Measurements from ENCODE around the gene SENP1.

SENP1 gene

DNA sequence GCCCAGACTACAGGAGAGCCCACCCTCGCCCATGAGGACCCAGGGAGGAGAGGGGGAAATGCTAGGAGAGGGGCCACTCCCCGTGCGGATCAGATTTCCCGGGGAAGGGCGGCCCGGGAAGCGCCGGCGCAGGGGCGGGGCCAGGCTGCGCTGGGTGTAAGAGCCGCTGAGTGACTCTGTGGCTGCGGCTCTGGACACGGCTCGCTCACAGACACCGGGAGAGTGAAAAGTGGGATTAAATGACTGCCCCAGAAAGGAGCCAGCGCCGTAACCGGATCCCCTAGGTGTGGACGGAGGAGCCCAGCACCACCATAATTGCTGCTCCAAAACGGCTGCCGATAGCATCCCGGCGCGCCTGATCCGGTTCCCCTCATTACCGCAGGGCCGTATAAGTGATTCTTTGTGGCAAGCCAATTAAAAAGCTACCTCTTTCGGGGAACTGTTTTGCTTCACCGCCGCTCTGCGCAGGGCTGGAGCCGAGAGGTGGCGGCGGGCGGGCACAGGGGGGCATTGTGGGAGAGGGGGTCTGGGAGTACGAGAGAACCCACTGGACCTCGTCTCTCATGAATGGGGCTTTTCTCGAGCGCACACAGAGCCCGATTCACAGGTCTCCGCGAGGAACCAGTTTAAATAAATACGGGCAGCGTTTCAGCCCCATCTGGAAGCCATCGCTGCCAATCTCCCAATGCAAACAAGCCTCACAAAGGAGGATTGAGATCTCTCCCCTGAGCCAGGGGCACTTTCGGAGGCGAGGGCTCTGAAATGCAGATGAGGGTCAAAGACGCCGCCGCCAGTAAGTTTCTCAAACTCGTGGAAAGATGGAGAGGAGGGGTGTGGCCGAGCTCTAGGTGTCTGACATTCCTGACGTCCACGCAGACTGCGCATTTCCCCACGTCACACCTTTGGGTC lies 104.1 kb downstream of the SENP1 start:
- DNase-seq (ENCODE audit: low read depth in 1 of 2, low spot score in 1 of 2), result no peak

DNA sequence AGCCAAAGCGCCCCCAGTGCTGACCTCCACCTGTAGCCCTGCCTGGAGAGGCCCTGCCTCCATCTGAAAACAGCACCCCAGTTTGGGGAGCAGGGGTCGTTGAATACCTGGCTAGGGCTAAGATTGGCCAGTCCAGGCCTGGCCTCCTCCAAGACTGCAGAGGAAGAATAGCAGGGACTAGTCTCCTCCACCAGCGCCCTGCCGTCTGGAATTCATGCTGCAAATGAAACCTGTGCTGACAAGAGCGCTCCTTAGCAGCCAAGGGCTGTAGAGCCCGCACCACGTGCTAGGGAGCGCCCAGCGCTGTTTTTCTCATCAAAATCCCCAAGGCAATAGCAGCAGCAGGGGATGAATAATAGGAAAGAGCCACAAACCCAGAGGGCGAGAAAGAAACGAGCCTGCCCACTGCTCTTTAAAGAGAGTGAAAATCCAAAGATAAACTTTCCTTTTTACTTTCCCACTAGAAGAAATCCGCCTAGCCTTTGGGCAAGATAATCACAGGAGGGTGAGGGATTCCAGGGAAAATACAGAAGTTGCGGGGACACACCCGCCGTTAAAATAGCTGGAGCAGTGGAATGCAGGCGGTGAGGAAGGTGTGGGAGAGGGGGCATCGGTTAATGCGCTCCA lies 104.9 kb downstream of the SENP1 start:
- no peak for DNase-seq (ENCODE audit: low read depth in 1 of 2, low spot score in 1 of 2)

DNA sequence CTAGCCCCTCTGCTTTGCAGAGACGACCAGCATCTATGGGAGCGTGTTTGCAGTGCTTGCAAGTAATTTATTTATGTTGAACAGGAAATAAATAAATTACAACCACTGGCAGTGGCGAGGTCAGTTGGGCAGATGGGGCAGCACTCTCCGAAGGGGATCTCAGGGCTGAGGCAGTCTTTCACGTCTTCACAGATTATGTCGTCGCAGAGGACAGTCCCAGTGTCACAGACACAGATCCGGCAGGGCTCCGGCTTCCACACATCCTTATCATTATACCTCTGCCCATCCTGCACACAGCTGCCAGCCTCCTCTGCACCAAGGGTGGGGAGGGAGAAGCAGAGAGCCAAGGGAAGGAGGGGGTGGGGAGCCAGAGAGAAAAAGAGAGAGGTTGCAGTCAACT lies 106.1 kb downstream of the SENP1 start:
- DNase-seq (ENCODE audit: low read depth in 1 of 2, low spot score in 1 of 2), result no peak

DNA sequence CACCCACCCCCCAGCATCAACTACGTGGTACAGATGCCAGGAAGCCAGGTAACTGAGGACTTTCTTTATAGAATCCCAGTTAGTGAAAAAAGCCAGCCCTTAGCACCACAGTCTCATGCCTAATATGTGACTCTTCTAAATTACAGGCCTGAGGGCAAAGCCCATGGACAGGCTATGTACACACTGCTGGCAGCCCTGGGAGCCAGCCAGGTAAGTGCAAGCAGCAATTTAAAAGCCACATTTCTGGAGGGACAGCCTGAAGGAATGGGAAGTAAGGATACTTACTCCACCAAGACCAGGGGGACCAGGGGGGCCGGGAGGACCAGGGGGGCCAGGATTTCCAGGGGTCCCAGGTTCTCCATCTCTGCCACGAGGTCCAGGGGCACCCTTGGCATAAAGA lies 108.6 kb downstream of the SENP1 start:
- DNase-seq (ENCODE audit: low read depth in 1 of 2, low spot score in 1 of 2), result no peak

DNA sequence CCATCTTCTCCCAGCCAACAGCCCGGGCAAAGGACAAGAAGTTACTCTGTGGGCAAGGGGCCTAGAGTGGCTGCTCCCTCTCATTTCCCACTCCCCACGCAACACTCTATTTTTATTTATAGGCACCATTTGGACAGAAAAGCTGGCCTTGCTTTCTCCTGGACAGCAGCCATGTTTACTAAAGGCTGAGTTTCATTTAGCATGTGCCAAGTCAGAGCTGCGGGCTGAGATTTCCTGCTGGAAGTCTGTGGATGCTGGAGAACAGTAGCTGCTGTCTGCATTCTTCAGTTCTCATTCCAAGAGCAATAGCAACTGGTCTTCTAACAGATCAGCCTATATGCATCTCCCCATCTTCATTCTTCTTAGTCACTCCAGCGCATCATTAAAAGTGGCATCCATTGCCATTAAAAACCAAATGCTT lies 109.9 kb downstream of the SENP1 start:
- no peak for DNase-seq (ENCODE audit: low read depth in 1 of 2, low spot score in 1 of 2)

DNA sequence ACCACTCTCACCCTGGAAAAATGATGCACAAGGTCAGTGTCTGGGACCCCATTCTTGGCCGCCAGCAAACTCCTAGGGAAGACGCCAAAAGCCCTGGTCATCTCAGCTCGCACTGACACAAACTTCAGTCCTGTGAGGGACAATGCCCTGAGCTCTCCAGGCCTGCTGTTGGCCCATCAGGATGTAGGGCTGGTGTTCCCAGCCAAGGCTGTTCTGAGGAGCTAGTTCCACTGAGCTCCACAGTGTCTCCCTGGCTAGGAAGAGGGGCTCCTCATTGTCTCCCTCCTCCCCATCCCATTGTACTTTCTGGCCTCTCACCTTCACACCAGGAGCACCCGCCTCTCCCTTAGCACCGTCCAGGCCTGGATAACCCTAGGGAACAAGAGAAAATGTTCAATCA lies 112.4 kb downstream of the SENP1 start:
- DNase-seq (ENCODE audit: low read depth in 1 of 2, low spot score in 1 of 2), result no peak

Measured in activated T-helper 1 cell treated with anti-CD3 and anti-CD28 coated beads, Interleukin-2, amount 50 U/mL, for 16 hours (primary cell).